Measurements from ENCODE around the gene CEPT1.

- TF ChIP-seq CTCF (IDR thresholded peaks at IDR 0.05; ENCODE audit: low read depth, low read length): no peak
- TF ChIP-seq EZH2phosphoT487 (IDR thresholded peaks at IDR 0.05; ENCODE audit: low read depth): no peak
Observed at GRCh38 chr1:111217183-111217910, 77.3 kb downstream of the CEPT1 start.
